GM12874 (cell line): ENCODE measurements around the gene EXOC2.

Experiments
- TF ChIP-seq, protein P1 (sequence below): IDR thresholded peaks from 2 replicates; pipeline ENCODE4 v1.5.1; 2011; ENCODE audit warnings: low read depth, mild to moderate bottlenecking, control low read depth, low read length, moderate library complexity; ENCODE audit not compliant: insufficient read depth

EXOC2 gene

DNA sequence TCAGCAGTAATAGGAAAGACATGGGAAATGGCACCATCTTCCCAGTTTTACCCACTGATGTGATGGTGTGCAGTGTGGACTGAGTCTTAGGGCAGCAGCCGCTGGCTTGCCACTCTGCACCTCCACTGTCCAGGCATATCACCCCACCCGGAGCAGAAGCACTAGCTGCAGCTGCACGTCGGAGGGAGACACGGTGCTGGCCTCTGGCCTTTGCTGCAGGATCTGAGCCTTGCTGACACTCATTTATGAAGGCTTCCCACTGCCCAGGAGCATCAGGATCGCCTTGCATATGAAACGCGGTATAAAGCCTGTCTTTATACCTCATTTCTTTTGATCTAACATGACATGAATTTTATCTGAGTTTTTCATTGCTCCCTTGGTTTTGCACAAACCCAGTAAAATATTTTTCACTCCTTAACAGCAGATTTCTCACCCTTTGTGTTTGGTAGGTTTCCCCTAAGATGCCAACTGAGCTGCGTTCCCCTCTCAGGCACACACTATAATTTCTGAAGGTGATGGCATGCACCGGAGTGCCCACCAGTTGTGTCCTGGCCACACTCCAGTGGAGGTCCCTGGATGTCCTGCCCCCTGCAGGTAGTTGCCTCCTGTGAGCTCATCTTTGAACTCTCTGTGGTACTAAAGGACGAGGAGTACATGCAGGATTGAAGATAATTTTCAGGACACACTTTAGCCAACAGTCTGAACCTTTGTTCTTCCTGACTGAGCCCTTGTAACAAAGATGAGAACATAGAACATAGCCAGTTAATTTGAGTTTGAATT, 9.0 kb upstream of the EXOC2 start:
- TF ChIP-seq, protein P1, sequence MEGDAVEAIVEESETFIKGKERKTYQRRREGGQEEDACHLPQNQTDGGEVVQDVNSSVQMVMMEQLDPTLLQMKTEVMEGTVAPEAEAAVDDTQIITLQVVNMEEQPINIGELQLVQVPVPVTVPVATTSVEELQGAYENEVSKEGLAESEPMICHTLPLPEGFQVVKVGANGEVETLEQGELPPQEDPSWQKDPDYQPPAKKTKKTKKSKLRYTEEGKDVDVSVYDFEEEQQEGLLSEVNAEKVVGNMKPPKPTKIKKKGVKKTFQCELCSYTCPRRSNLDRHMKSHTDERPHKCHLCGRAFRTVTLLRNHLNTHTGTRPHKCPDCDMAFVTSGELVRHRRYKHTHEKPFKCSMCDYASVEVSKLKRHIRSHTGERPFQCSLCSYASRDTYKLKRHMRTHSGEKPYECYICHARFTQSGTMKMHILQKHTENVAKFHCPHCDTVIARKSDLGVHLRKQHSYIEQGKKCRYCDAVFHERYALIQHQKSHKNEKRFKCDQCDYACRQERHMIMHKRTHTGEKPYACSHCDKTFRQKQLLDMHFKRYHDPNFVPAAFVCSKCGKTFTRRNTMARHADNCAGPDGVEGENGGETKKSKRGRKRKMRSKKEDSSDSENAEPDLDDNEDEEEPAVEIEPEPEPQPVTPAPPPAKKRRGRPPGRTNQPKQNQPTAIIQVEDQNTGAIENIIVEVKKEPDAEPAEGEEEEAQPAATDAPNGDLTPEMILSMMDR, result no peak

DNA sequence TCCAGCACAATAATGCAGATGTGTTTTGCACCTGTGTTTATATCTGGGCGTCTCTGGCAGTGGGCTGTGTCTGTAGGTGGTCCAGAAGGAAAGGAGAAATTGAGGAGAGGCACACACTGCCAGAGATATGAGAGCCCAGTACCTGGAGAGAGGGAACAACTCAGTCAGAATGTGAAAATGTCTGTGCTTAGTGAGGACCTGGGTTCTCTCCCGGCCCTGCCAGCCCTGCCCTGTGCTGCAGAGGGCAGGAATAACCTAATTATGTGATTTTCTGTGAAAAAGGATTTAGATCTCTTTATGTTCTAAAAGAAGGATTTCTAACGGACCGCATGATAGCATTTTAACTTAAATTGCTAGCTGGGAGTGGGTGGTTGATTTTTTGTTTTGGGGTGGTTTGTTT, 8.3 kb upstream of the EXOC2 start:
- TF ChIP-seq, protein P1, result no peak

DNA sequence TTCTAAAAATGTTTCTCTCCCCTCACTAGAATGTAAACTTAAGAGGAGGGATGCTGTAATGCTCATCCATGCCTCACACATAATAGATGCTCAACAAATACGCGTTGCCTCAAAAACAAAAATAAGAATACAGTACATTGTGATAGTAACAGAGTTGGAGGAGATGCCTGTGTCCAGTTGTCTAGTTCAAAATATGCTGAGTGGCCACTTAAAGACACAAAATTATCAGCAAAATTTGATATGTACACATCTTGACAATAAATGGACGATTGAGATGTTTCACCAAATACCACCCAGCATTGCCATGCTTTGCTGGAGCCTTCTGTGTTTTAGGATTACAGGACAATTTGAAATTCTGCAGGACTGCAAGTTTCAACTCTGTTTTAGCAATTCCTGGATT, 7.6 kb upstream of the EXOC2 start:
- TF ChIP-seq, protein P1, result no peak

DNA sequence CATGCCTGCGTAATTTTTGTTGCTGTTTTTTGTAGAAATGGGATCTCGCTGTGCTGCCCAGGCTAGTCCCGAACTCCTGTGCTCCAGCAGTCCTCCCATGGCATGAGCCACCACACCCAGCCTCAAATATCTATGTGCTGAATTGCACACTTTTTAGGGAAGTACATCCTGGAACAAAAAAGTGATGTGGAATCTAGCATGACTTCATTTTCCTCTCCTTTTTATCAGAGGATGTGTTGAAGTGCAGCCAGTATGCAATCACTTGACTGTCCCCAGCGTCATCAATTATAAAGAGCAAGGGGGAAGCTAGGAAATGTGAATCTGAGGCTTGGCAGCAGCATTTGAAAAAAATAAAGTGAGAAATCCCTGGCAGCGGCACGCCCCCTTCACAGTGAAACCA, 6.4 kb upstream of the EXOC2 start:
- TF ChIP-seq, protein P1, result no peak

DNA sequence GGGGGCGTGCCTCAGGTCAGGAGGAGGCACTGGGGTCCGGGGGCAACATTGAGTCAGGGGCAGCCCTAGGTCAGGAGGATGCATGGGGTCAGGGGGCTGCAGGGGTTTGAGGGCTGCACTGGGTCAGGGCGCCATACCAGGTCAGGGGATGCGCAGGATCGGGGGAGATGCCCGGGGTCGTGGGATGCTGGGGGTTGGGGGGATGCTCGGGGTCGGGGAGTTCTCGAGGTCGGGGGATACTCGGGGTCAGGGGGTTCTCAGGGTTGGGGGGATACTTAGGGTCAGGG, 727 bp upstream of the EXOC2 start:
- TF ChIP-seq, protein P1, result no peak

DNA sequence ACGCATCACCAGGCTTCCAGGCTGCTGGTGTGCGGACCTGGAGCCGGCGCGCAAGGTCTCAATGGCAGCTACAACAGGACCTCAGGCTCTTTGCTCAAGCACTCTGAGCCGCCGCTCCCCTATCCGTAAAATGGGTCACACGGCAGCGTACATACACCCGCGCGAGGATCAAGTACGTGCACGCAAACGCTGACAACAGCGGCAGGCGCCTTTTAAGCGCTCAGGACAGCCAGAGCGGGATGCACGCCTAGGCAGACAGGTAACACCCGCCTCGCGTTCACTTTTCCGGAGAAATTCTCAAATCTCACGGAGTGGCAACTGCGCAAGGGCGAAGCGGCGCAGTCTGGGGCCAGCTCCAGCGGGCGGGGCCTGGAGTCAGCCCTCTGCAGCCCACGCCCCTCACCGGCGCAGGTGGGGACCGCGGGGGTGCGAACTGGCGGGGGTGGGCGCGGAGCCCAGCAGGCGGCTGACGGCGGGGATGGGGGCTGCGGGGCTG, 535 bp downstream of the EXOC2 start:
- TF ChIP-seq, protein P1, result no peak

DNA sequence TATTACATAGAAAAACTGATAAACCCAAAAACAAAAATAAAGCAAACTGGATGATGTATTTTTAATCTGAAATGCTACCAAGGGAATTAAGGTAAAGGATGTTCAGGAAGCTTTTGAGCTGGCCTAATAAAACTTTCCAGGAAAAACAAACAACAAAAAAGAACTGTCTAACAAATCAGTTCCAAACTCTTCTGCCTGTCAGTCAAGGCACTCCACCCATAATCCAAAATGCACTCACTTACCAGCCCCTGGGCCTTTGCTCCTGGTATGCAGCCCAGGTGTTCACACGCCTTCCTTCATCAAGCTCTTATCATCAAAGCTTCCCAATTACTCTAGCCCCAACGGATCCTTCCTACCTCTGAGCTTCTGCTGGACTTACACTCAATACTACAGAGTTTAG, 3.7 kb downstream of the EXOC2 start:
- TF ChIP-seq, protein P1, result no peak
